Lung (tissue), 12 donors: Measurements from ENCODE around the gene PCYOX1L. TPM values are rescaled to one million over a fixed set of nuclear protein-coding genes. Genes with fewer than 3 reads are reported as not detected.
A peak's percentile ranks its signal among the peaks of the same experiment; 100 is the strongest.

ENCODE experiments used
- ATAC-seq: fragments of 200-7000 bp; cut with Tn5 transposase; one replicate; pipeline ENCODE4 v1.9.1; 2020; ENCODE audit warnings: moderate number of reproducible peaks; ENCODE audit not compliant: insufficient read depth, low FRiP score
- DNase-seq, 3 donors: peaks; one replicate each; pipeline ENCODE4 v3.0.0-alpha.2; 2013 to 2017
- H3K27ac ChIP-seq, 2 donors: one replicate each; pipeline ENCODE4 v1.5.1; 2013; ENCODE audit warnings: mild to moderate bottlenecking in 2 of 2, moderate library complexity in 2 of 2, control low read depth in 1 of 2, inconsistent platforms in 1 of 2, low read depth in 1 of 2, low read length in 1 of 2
- H3K27me3 ChIP-seq, 3 donors: one replicate each; pipeline ENCODE4 v1.5.1; 2013; ENCODE audit warnings: low read length in 2 of 3; ENCODE audit not compliant: control insufficient read depth in 3 of 3, insufficient read depth in 3 of 3
- H3K36me3 ChIP-seq, 4 donors: one replicate each; pipeline ENCODE4 v1.5.1; 2013; ENCODE audit warnings: low read length in 4 of 4, mild to moderate bottlenecking in 1 of 4, moderate library complexity in 1 of 4; ENCODE audit not compliant: control insufficient read depth in 4 of 4, insufficient read depth in 4 of 4
- H3K4me1 ChIP-seq, 5 donors: one replicate each; pipeline ENCODE4 v1.5.1; 2013; ENCODE audit warnings: low read length in 5 of 5, mild to moderate bottlenecking in 2 of 5, moderate library complexity in 1 of 5; ENCODE audit not compliant: control insufficient read depth in 5 of 5, insufficient read depth in 5 of 5
- H3K4me3 ChIP-seq: one replicate; pipeline ENCODE4 v1.5.1; 2013; ENCODE audit warnings: mild to moderate bottlenecking, control low read depth, moderate library complexity
- H3K9ac ChIP-seq, 2 donors: one replicate each; pipeline ENCODE4 v1.5.1; 2013; ENCODE audit warnings: low read length in 2 of 2, control low read depth in 1 of 2; ENCODE audit not compliant: insufficient read depth in 1 of 2
- H3K9me3 ChIP-seq, 4 donors: one replicate each; pipeline ENCODE4 v1.5.1; 2013; ENCODE audit warnings: low read length in 3 of 4, mild to moderate bottlenecking in 1 of 4, moderate library complexity in 1 of 4; ENCODE audit not compliant: control insufficient read depth in 4 of 4, insufficient read depth in 3 of 4
- CTCF ChIP-seq: IDR thresholded peaks from 2 replicates; pipeline ENCODE4 v1.5.1; 2012; ENCODE audit warnings: mild to moderate bottlenecking; ENCODE audit errors: control extremely low read depth, extremely low read depth
- WGBS, 2 donors: extraction: QIAGEN DNeasy Blood & Tissue Kit; methylation state at CpG; one replicate each; pipeline ENCODE4 v1.1.7; 2013; 5-methylcytosine and 5-hydroxymethylcytosine counted together
- polyA plus RNA-seq, 2 donors: library from polyadenylated mRNA; stranded (reverse); fragments of 200-250 nt; gene quantifications; one replicate each; pipeline ENCODE4 v1.2.1, GENCODE V29; 2013
- total RNA-seq, 2 donors: library from RNA; depleted of rRNA in 1 of 2; stranded (reverse); fragments of >200 nt in 1 of 2; gene quantifications; one replicate each; pipeline ENCODE4 v1.2.1, GENCODE V29; 2014 to 2021
- donor health status: control.
- donor health status: control.
- donor health status: Bipolar disorder and iron deficiency.
- donor health status: healthy.
- donor health status: DM: yes; HTN: yes; CAD: no.

PCYOX1L gene
- total and polyA plus RNA-seq, 4 donors, result 4.8 to 9.3 (median 7.3) TPM

DNA sequence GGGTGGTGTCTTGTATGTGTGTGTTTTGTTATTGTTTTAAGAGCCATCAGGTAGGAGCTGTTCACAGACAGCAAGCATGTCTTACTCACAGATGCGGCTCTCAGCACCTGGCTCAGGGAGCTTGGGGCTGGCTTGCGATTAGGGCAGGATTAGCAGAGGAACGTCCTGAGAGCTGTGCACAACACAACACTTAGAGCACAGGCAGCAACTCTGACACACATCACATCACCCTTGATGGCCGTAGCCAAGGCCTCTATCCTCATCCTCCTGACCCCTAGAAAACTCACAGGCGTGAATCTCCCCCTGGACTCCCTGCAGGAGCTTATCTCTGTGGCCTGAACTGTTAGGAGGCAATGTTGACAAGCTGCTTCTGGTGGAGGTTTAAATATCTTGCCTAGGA, 28.3 kb downstream of the PCYOX1L start:
- no peak for ATAC-seq
- Histone ChIP-seq H3K4me3 (no peak overlapping the region), H3K36me3 (no peaks in the 10 kb centered on the region), H3K9ac (no peak overlapping the region), H3K4me1 (peaks cover 5 to 72% (median 32%) of the 10 kb centered on the region in 5 donors), H3K27me3 (no peaks in the 10 kb centered on the region), H3K9me3 (no peaks in the 10 kb centered on the region), H3K27ac (peak overlapping the region; percentile 50 to 68)
- TF ChIP-seq CTCF, result no peak
- 82 to 88% methylated on average over 5 of the region's 5 CpGs for WGBS, 2 donors
- peak in 1 of 3 donors; percentile 43 for DNase-seq

DNA sequence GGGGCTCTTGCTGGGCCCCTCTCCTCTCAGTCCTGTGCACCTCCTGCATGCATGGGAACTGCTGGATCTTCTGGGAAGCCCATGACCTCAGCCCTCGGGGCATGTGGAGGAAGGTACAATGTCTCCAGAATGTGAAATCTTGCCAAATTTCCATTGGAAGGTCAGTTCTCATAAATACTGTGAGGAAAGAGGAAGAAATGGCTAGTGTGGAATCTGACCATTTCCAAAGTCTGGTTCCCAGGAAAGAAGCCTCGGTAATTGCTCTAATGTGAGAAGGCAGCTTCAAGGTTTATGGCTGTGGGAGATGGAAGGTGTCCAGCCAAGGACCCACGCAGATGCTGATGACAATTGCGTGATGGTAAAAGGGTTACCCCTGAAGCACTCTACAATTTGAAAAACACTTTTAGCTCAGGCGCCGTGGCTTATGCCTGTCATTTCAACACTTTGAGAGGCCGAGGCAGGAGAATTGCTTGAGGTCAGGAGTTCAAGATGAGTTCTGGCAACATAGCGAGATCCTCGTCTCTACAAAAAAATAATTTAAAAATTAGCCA, 29.3 kb downstream of the PCYOX1L start:
- Histone ChIP-seq H3K27ac (peak overlapping the region; percentile 51 to 68), H3K4me1 (peaks cover 5 to 65% (median 29%) of the 10 kb centered on the region in 5 donors), H3K36me3 (no peaks in the 10 kb centered on the region), H3K27me3 (no peaks in the 10 kb centered on the region), H3K9me3 (no peaks in the 10 kb centered on the region), H3K9ac (no peak overlapping the region), H3K4me3 (no peak overlapping the region)
- no peak for TF ChIP-seq CTCF
- no peak for ATAC-seq
- 56 to 61% methylated on average over 9 of the region's 9 CpGs for WGBS, 2 donors
- DNase-seq, result peak; percentile 19 to 55 (median 33)

GRCh38 chr5:149387982-149388381, 30.1 kb downstream of the PCYOX1L start:
- ATAC-seq (peak; percentile 53), DNase-seq (peak in 2 of 3 donors; percentile 41 to 73)
- Histone ChIP-seq H3K9ac (no peak overlapping the region), H3K36me3 (no peaks in the 10 kb centered on the region), H3K27me3 (no peaks in the 10 kb centered on the region), H3K9me3 (no peaks in the 10 kb centered on the region), H3K4me3 (no peak overlapping the region), H3K27ac (peak overlapping the region; percentile 46 to 68), H3K4me1 (peaks cover 2 to 57% (median 24%) of the 10 kb centered on the region in 5 donors)
- TF ChIP-seq CTCF, result no peak
- 82 to 95% methylated on average over 1 of the region's 1 CpG for WGBS, 2 donors
